ENCODE data around the gene RALGPS1.

The RALGPS1 gene

DNA sequence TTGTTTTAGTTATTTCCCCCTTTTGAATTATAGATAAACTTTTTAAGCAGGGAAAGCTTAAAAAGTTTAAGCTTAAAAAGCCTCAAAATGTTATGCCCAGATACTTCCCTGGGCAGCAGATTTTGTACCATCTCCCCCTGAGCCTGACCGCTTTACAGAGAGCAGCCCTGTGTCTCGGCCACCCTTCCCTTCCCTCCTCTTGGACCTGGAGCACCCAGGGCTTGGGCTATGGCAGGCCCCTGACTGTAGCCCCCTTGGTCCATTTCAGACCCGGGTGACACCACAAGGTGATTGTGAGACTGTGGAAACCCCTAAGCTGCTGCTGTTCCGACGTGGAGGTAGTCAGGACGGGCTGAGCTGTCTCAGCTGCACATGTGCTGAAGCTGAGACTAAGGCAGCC lies 97.7 kb downstream of the RALGPS1 start:
- no peak for TF ChIP-seq REST (IDR thresholded peaks at IDR 0.05; ENCODE audit: insufficient replicate concordance, low read depth)
- TF ChIP-seq GABPA (IDR thresholded peaks at IDR 0.05; ENCODE audit: low read depth), result no peak
- TF ChIP-seq, protein P1, sequence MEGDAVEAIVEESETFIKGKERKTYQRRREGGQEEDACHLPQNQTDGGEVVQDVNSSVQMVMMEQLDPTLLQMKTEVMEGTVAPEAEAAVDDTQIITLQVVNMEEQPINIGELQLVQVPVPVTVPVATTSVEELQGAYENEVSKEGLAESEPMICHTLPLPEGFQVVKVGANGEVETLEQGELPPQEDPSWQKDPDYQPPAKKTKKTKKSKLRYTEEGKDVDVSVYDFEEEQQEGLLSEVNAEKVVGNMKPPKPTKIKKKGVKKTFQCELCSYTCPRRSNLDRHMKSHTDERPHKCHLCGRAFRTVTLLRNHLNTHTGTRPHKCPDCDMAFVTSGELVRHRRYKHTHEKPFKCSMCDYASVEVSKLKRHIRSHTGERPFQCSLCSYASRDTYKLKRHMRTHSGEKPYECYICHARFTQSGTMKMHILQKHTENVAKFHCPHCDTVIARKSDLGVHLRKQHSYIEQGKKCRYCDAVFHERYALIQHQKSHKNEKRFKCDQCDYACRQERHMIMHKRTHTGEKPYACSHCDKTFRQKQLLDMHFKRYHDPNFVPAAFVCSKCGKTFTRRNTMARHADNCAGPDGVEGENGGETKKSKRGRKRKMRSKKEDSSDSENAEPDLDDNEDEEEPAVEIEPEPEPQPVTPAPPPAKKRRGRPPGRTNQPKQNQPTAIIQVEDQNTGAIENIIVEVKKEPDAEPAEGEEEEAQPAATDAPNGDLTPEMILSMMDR (IDR thresholded peaks at IDR 0.05; ENCODE audit: insufficient read depth, low read length), result no peak
- H3K4me3 ChIP-seq (replicated peaks; ENCODE audit: insufficient read depth, low read length), result no peak overlapping the region
- DNase-seq (ENCODE audit: low read depth in 1 of 2, low spot score in 1 of 2), result no peak
- H3K27ac ChIP-seq (replicated peaks), result no peak overlapping the region
- H3K27me3 ChIP-seq (ENCODE audit: insufficient read depth, poor library complexity, severe bottlenecking), result peaks cover 11% of the 10 kb centered on the region

DNA sequence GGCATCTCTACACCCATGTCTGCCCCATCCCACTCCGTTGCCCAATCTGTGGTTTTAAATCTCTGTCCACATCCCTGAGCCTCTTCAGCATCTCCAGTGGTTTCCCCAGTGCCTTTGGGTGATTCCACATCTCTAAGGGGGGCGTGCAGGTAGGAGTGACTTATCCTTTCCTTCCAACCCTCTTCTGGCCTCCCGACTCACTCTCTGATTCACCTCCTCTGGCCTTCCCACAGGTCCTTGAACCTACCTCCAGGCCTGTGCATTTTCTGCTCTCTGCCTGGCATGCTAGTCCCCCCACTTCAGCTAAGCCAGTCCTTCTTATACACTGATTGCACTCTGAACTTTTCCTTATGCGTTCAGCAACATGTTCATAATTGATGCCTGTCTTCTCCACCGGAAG lies 99.0 kb downstream of the RALGPS1 start:
- peaks cover 11% of the 10 kb centered on the region for H3K27me3 ChIP-seq (ENCODE audit: insufficient read depth, poor library complexity, severe bottlenecking)
- H3K4me3 ChIP-seq (replicated peaks; ENCODE audit: insufficient read depth, low read length), result no peak overlapping the region
- DNase-seq (ENCODE audit: low read depth in 1 of 2, low spot score in 1 of 2), result no peak
- H3K27ac ChIP-seq (replicated peaks), result no peak overlapping the region
- TF ChIP-seq, protein P1 (IDR thresholded peaks at IDR 0.05; ENCODE audit: insufficient read depth, low read length), result no peak
- TF ChIP-seq POLR2AphosphoS5 (IDR thresholded peaks at IDR 0.05; ENCODE audit: low read depth) (no peak), REST (IDR thresholded peaks at IDR 0.05; ENCODE audit: insufficient replicate concordance, low read depth) (no peak), SPI1 (IDR thresholded peaks at IDR 0.05; ENCODE audit: borderline replicate concordance, low read depth) (no peak), GABPA (IDR thresholded peaks at IDR 0.05; ENCODE audit: low read depth) (no peak)

GRCh38 chr9:127014216-127014909 lies 99.8 kb downstream of the RALGPS1 start:
- Histone ChIP-seq H3K4me3 (replicated peaks; ENCODE audit: insufficient read depth, low read length) (no peak overlapping the region), H3K27ac (replicated peaks) (no peak overlapping the region), H3K27me3 (ENCODE audit: insufficient read depth, poor library complexity, severe bottlenecking) (peaks cover 11% of the 10 kb centered on the region)
- TF ChIP-seq, protein P1 (IDR thresholded peaks at IDR 0.05; ENCODE audit: insufficient read depth, low read length), result no peak
- TF ChIP-seq POLR2AphosphoS5 (IDR thresholded peaks at IDR 0.05; ENCODE audit: low read depth) (no peak), SPI1 (IDR thresholded peaks at IDR 0.05; ENCODE audit: borderline replicate concordance, low read depth) (no peak), GABPA (IDR thresholded peaks at IDR 0.05; ENCODE audit: low read depth) (no peak), REST (IDR thresholded peaks at IDR 0.05; ENCODE audit: insufficient replicate concordance, low read depth) (no peak)
- DNase-seq (ENCODE audit: low read depth in 1 of 2, low spot score in 1 of 2), result no peak
